T-cell (primary cell): ENCODE data around the gene LIPI. TPM values are rescaled to one million over a fixed set of nuclear protein-coding genes. Genes with fewer than 3 reads are reported as not detected.

Source experiments
- ATAC-seq, 4 experiments: fragments of 200-7000 bp in 3 of 4; fragments of 150-1000 bp in 1 of 4; cut with Tn5 transposase; replicated peaks in 1 of 4; 1 replicate in 3 of 4; 2 replicates in 1 of 4; pipeline ENCODE4 v1.10.0; 2021; ENCODE audit warnings: moderate library complexity in 3 of 4, mild to moderate bottlenecking in 2 of 4, moderate number of reproducible peaks in 1 of 4
- CTCF ChIA-PET, 2 donors: fragments of 300-600 bp; sonication (Branson Sonifier 250); formaldehyde crosslinking; loops; one replicate each; lab custom pipeline; 2022; ENCODE audit warnings: antibody characterized with exemption in 2 of 2; lab: Charles Lee
- POLR2A ChIA-PET, 2 donors: fragments of 300-600 bp; sonication (Branson Sonifier 250); formaldehyde crosslinking; loops; one replicate each; lab custom pipeline; 2022; ENCODE audit warnings: antibody characterized with exemption in 2 of 2; lab: Charles Lee
- DNase-seq, 35 experiments: peaks; one replicate each; pipeline versions ENCODE4 v3.0.0 to v3.0.0-alpha.2; 2013 to 2023
- H3K27ac ChIP-seq: one replicate; pipeline ENCODE4 v1.5.1; 2013; ENCODE audit warnings: low read length
- H3K27me3 ChIP-seq, 2 experiments: replicated peaks in 1 of 2; 1 replicate in 1 of 2; 2 replicates in 1 of 2; pipeline versions ENCODE4 v1.6.1 to v1.7.0; 2013; ENCODE audit warnings: low read length in 1 of 2, mixed read lengths in 1 of 2; ENCODE audit not compliant: control insufficient read depth in 2 of 2, insufficient read depth in 2 of 2; ENCODE audit errors: extremely low read depth in 1 of 2
- H3K36me3 ChIP-seq, 2 donors: 1 replicate in 1 of 2; 2 replicates in 1 of 2; pipeline versions ENCODE4 v1.6.1 to v1.7.0; 2013; ENCODE audit warnings: low read length in 1 of 2; ENCODE audit not compliant: control insufficient read depth in 2 of 2, insufficient read depth in 1 of 2; ENCODE audit errors: extremely low read depth in 1 of 2
- H3K4me1 ChIP-seq, 2 experiments: 1 replicate in 1 of 2; 2 replicates in 1 of 2; pipeline versions ENCODE4 v1.6.1 to v1.7.0; 2013; ENCODE audit warnings: low read length in 2 of 2, mixed read lengths in 1 of 2; ENCODE audit not compliant: insufficient read depth in 2 of 2, control insufficient read depth in 1 of 2; ENCODE audit errors: extremely low read depth in 1 of 2
- H3K4me3 ChIP-seq, 2 donors: 1 replicate in 1 of 2; 2 replicates in 1 of 2; pipeline versions ENCODE4 v1.5.1 to v1.7.0; 2013; ENCODE audit warnings: mild to moderate bottlenecking in 2 of 2, low read length in 1 of 2, moderate library complexity in 1 of 2; ENCODE audit not compliant: control insufficient read depth in 1 of 2; ENCODE audit errors: extremely low read depth in 1 of 2
- H3K9me3 ChIP-seq: 2 replicates; pipeline ENCODE4 v1.7.0; 2013
- H3K27ac Mint-ChIP-seq, 2 donors: one replicate each; pipeline ENCODE4 v1.8.0; 2020 to 2021; ENCODE audit warnings: mild to moderate bottlenecking in 2 of 2, mixed read lengths in 2 of 2
- H3K27me3 Mint-ChIP-seq, 2 donors: one replicate each; pipeline ENCODE4 v1.8.0; 2021 to 2022; ENCODE audit warnings: mixed read lengths in 2 of 2
- H3K36me3 Mint-ChIP-seq: one replicate; pipeline ENCODE4 v1.8.0; 2021; ENCODE audit warnings: mixed read lengths
- H3K4me1 Mint-ChIP-seq, 3 donors: one replicate each; pipeline ENCODE4 v1.8.0; 2020 to 2022; ENCODE audit warnings: mixed read lengths in 3 of 3, mild to moderate bottlenecking in 1 of 3
- H3K4me3 Mint-ChIP-seq, 3 donors: one replicate each; pipeline ENCODE4 v1.8.0; 2020 to 2022; ENCODE audit warnings: mild to moderate bottlenecking in 3 of 3, mixed read lengths in 3 of 3, moderate library complexity in 3 of 3
- H3K9me3 Mint-ChIP-seq, 3 donors: one replicate each; pipeline ENCODE4 v1.8.0; 2020 to 2022; ENCODE audit warnings: mixed read lengths in 3 of 3
- WGBS: methylation state at CpG from one replicate; pipeline ENCODE4 v1.1.5; 2013; ENCODE audit warnings: missing lambda C conversion rate; ENCODE audit not compliant: insufficient coverage; 5-methylcytosine and 5-hydroxymethylcytosine counted together
- total RNA-seq, 35 experiments: library from RNA in 6 of 35; stranded (reverse) in 6 of 35; fragments of 120-200 nt in 1 of 35; gene quantifications; one replicate each; pipeline versions ENCODE4 v1.2.1 to v1.2.4 and lab custom pipeline; 2013 to 2026

The LIPI gene
- total RNA-seq, 5 donors from 2014 or later (not counting 1 experiment from before 2014, with no cell fraction given) = not detected

- H3K4me3 Mint-ChIP-seq = no peak overlapping the region
- H3K36me3 Mint-ChIP-seq = no peaks in the 10 kb centered on the region
- H3K9me3 ChIP-seq = no peaks in the 10 kb centered on the region
- H3K9me3 Mint-ChIP-seq = no peaks in the 10 kb centered on the region
- no peaks in the 10 kb centered on the region for H3K27me3 ChIP-seq
- H3K4me3 ChIP-seq = no peak overlapping the region
- H3K27ac ChIP-seq = no peak overlapping the region
- H3K4me1 ChIP-seq = no peaks in the 10 kb centered on the region
- CTCF ChIA-PET = no interaction called here
- no peaks in the 10 kb centered on the region for H3K36me3 ChIP-seq
- ATAC-seq (no peak), DNase-seq (no peak)
- H3K27me3 Mint-ChIP-seq = peaks cover under 1 to 6% of the 10 kb centered on the region in 2 donors
- no peaks in the 10 kb centered on the region for H3K4me1 Mint-ChIP-seq
- no peak overlapping the region for H3K27ac Mint-ChIP-seq
- POLR2A ChIA-PET = no interaction called here
Measured at GRCh38 chr21:14143999-14144398, 66.8 kb downstream of the LIPI start.

GRCh38 chr21:14124266-14124665 lies 86.5 kb downstream of the LIPI start:
- Mint-ChIP-seq H3K27ac (no peak overlapping the region), H3K4me1 (peaks cover 13 to 21% (median 21%) of the 10 kb centered on the region in 3 donors), H3K4me3 (no peak overlapping the region), H3K9me3 (peaks cover 2 to 11% (median 9%) of the 10 kb centered on the region in 3 donors), H3K36me3 (no peaks in the 10 kb centered on the region), H3K27me3 (peaks cover 0 to 15% of the 10 kb centered on the region in 2 donors)
- ATAC-seq (no peak), DNase-seq (no peak)
- Histone ChIP-seq H3K27ac (no peak overlapping the region), H3K36me3 (no peaks in the 10 kb centered on the region), H3K4me3 (no peak overlapping the region), H3K27me3 (no peaks in the 10 kb centered on the region), H3K4me1 (peaks cover 5 to 13% of the 10 kb centered on the region in 2 experiments), H3K9me3 (no peaks in the 10 kb centered on the region)
- WGBS = 93% methylated on average over 2 of the region's 7 CpGs
- CTCF ChIA-PET = no interaction called here
- POLR2A ChIA-PET = no interaction called here

- no peak overlapping the region for H3K27ac ChIP-seq
- H3K36me3 ChIP-seq = no peaks in the 10 kb centered on the region
- peaks cover 5 to 13% of the 10 kb centered on the region in 2 experiments for H3K4me1 ChIP-seq
- ATAC-seq (peak in 2 of 4 experiments; percentile 38 to 56), DNase-seq (no peak)
- H3K9me3 Mint-ChIP-seq = peaks cover 2 to 11% (median 9%) of the 10 kb centered on the region in 3 donors
- no peaks in the 10 kb centered on the region for H3K27me3 ChIP-seq
- no peak overlapping the region for H3K27ac Mint-ChIP-seq
- 61% methylated on average over 3 of the region's 5 CpGs for WGBS
- no peaks in the 10 kb centered on the region for H3K36me3 Mint-ChIP-seq
- peak overlapping the region in 1 of 3 donors; percentile 10 for H3K4me3 Mint-ChIP-seq
- H3K27me3 Mint-ChIP-seq = peaks cover 0 to 10% of the 10 kb centered on the region in 2 donors
- ChIA-PET POLR2A (no interaction called here), CTCF (interaction anchor here in 1 of 2 donors (1.3 kb wide), 1 partner anchor 10 kb away, joined by 3 read pairs; no protein-coding TSS in a partner anchor)
- no peaks in the 10 kb centered on the region for H3K9me3 ChIP-seq
- peaks cover 13 to 23% (median 21%) of the 10 kb centered on the region in 3 donors for H3K4me1 Mint-ChIP-seq
- no peak overlapping the region for H3K4me3 ChIP-seq
Measured at GRCh38 chr21:14121719-14122118, 89.0 kb downstream of the LIPI start.

GRCh38 chr21:14120091-14120734 lies 90.5 kb downstream of the LIPI start:
- H3K4me3 ChIP-seq = no peak overlapping the region
- H3K4me1 Mint-ChIP-seq = peaks cover 13 to 35% (median 23%) of the 10 kb centered on the region in 3 donors
- H3K27me3 ChIP-seq = no peaks in the 10 kb centered on the region
- peaks cover 0 to 9% of the 10 kb centered on the region in 2 donors for H3K27me3 Mint-ChIP-seq
- H3K9me3 ChIP-seq = no peaks in the 10 kb centered on the region
- no peak overlapping the region for H3K27ac ChIP-seq
- H3K27ac Mint-ChIP-seq = peak overlapping the region in 1 of 2 donors; percentile 53
- H3K9me3 Mint-ChIP-seq = peaks cover 2 to 11% (median 9%) of the 10 kb centered on the region in 3 donors
- H3K36me3 ChIP-seq = no peaks in the 10 kb centered on the region
- ChIA-PET POLR2A (no interaction called here), CTCF (no interaction called here)
- DNase-seq = peak in 9 of 35 experiments; percentile 2 to 23 (median 12)
- H3K4me1 ChIP-seq = peaks cover 5 to 13% of the 10 kb centered on the region in 2 experiments
- 20% methylated on average over 1 of the region's 4 CpGs for WGBS
- H3K36me3 Mint-ChIP-seq = no peaks in the 10 kb centered on the region
- H3K4me3 Mint-ChIP-seq = peak overlapping the region in 1 of 3 donors; percentile 65
- ATAC-seq = peak; percentile 28 to 84 (median 62)

- no peak overlapping the region for H3K4me3 ChIP-seq
- Mint-ChIP-seq H3K36me3 (no peaks in the 10 kb centered on the region), H3K4me1 (peaks cover 13 to 35% (median 23%) of the 10 kb centered on the region in 3 donors), H3K27ac (no peak overlapping the region), H3K9me3 (peaks cover 2 to 9% (median 8%) of the 10 kb centered on the region in 3 donors), H3K4me3 (no peak overlapping the region), H3K27me3 (peaks cover 0 to 2% of the 10 kb centered on the region in 2 donors)
- no peaks in the 10 kb centered on the region for H3K36me3 ChIP-seq
- ChIA-PET CTCF (no interaction called here), POLR2A (no interaction called here)
- DNase-seq (no peak), ATAC-seq (no peak)
- H3K27me3 ChIP-seq = no peaks in the 10 kb centered on the region
- H3K27ac ChIP-seq = no peak overlapping the region
- 100% methylated on average over 1 of the region's 3 CpGs for WGBS
- H3K4me1 ChIP-seq = peaks cover 5 to 13% of the 10 kb centered on the region in 2 experiments
- H3K9me3 ChIP-seq = no peaks in the 10 kb centered on the region
Measured at GRCh38 chr21:14119038-14119437, 91.7 kb downstream of the LIPI start.

- peaks cover 8 to 24% (median 12%) of the 10 kb centered on the region in 3 donors for H3K4me1 Mint-ChIP-seq
- peaks cover 0 to 5% (median 0%) of the 10 kb centered on the region in 3 donors for H3K9me3 Mint-ChIP-seq
- 72% methylated on average over 6 of the region's 6 CpGs for WGBS
- peaks cover 2% of the 10 kb centered on the region for H3K36me3 Mint-ChIP-seq
- peaks cover 5 to 9% of the 10 kb centered on the region in 2 experiments for H3K4me1 ChIP-seq
- H3K27ac Mint-ChIP-seq = no peak overlapping the region
- POLR2A ChIA-PET = no interaction called here
- H3K4me3 Mint-ChIP-seq = no peak overlapping the region
- H3K4me3 ChIP-seq = no peak overlapping the region
- no peak overlapping the region for H3K27ac ChIP-seq
- H3K9me3 ChIP-seq = no peaks in the 10 kb centered on the region
- H3K27me3 ChIP-seq = no peaks in the 10 kb centered on the region
- CTCF ChIA-PET = no interaction called here
- ATAC-seq (no peak), DNase-seq (no peak)
- no peaks in the 10 kb centered on the region for H3K27me3 Mint-ChIP-seq
- no peaks in the 10 kb centered on the region for H3K36me3 ChIP-seq
Measured at GRCh38 chr21:14116080-14116481, 94.7 kb downstream of the LIPI start.
